ENCODE results near the gene SMDT1. TPM values are rescaled to one million over a fixed set of nuclear protein-coding genes. Genes with fewer than 3 reads are reported as not detected.
A peak's percentile ranks its signal among the peaks of the same experiment; 100 is the strongest.
"Not testable (repeated sequence)": the region's sequence is repeated elsewhere in the genome, so short reads cannot be mapped to it uniquely, and the experiment has no call there.

The SMDT1 gene
- total RNA-seq, 4 donors from 2014 or later = 18.9 to 32.7 (median 22.1) TPM

DNA sequence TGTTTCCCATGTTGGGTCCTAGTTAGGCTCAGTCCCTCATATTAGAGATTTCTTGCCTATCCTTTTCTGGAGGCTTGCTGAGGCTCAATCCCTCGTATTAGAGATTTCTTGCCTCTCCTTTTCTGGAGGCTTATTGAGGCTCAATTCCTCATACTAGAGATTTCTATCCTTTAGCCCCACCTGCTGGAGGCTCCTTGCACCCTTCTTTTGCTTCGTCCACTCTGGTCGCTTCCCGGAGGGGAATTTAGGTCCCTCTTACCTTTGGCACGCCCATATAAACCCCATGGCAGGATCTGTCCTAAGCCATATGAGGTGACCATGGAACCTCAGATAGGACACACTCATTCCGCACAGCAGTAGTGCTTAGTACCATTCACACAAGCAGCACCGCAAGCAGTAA is 35.2 kb downstream of the SMDT1 start:
- DNase-seq (ENCODE audit: extremely low spot score) = no peak
- Histone ChIP-seq H3K27ac (replicated peaks in 1 of 4) (no peak overlapping the region), H3K4me1 (no peaks in the 10 kb centered on the region), H3K36me3 (no peaks in the 10 kb centered on the region), H3K4me3 (no peak overlapping the region), H3K9me3 (peaks cover 0 to 12% (median 3%) of the 10 kb centered on the region in 4 donors), H3K27me3 (no peaks in the 10 kb centered on the region)
- TF ChIP-seq EP300 (IDR thresholded peaks at IDR 0.05) (no peak), POLR2AphosphoS5 (IDR thresholded peaks at IDR 0.05) (no peak), CTCF (IDR thresholded peaks at IDR 0.05) (peak; percentile 17 to 47 (median 44)), POLR2A (IDR thresholded peaks at IDR 0.05; ENCODE audit: low read depth) (no peak)
- WGBS = 88% methylated on average over 7 of the region's 7 CpGs
- intact Hi-C loops (cut with DNase I) = loop anchor here (1.0 to 10.0 kb wide), 2 partner anchors 22 to 150 kb away; partner anchors contain the start of gene SEPTIN3

- H3K9me3 ChIP-seq = peaks cover 0 to 12% (median 3%) of the 10 kb centered on the region in 4 donors
- H3K4me1 ChIP-seq; H3K36me3 ChIP-seq; DNase-seq (ENCODE audit: extremely low spot score); H3K27me3 ChIP-seq; H3K4me3 ChIP-seq; H3K27ac ChIP-seq (replicated peaks in 1 of 4): not testable (repeated sequence)
- 80% methylated on average over 6 of the region's 6 CpGs for whole genome bisulfite sequencing
- intact Hi-C loops (cut with DNase I) = loop anchor here (10.0 kb wide), 1 partner anchor 151 kb away; the partner anchor contains the start of gene SEPTIN3
Observed at GRCh38 chr22:42115420-42115830, 35.9 kb downstream of the SMDT1 start.

GRCh38 chr22:42116848-42117424 is 37.4 kb downstream of the SMDT1 start:
- intact Hi-C loops (cut with DNase I) = loop anchor here (10.0 kb wide), 1 partner anchor 152 kb away; the partner anchor contains the start of gene SEPTIN3
- 83% methylated on average over 4 of the region's 4 CpGs for WGBS

GRCh38 chr22:42120231-42121021 is 40.9 kb downstream of the SMDT1 start:
- H3K27me3 ChIP-seq; H3K4me3 ChIP-seq; H3K4me1 ChIP-seq; intact Hi-C loops (cut with DNase I); H3K36me3 ChIP-seq; H3K27ac ChIP-seq (replicated peaks in 1 of 4); H3K9me3 ChIP-seq; DNase-seq (ENCODE audit: extremely low spot score): not testable (repeated sequence)
- 72% methylated on average over 15 of the region's 15 CpGs for WGBS

More at GRCh38 chr22:42116848-42117424, 37.4 kb downstream of the SMDT1 start:
- no peaks in the 10 kb centered on the region for H3K4me1 ChIP-seq
- H3K36me3 ChIP-seq = no peaks in the 10 kb centered on the region
- peaks cover 0 to 12% (median 3%) of the 10 kb centered on the region in 4 donors for H3K9me3 ChIP-seq
- H3K27me3 ChIP-seq = no peaks in the 10 kb centered on the region
- no peak overlapping the region for H3K27ac ChIP-seq (replicated peaks in 1 of 4)
- DNase-seq (ENCODE audit: extremely low spot score) = no peak
- TF ChIP-seq POLR2AphosphoS5 (IDR thresholded peaks at IDR 0.05) = no peak
- no peak for TF ChIP-seq POLR2A (IDR thresholded peaks at IDR 0.05; ENCODE audit: low read depth)
- no peak for TF ChIP-seq CTCF (IDR thresholded peaks at IDR 0.05)
- TF ChIP-seq EP300 (IDR thresholded peaks at IDR 0.05) = no peak
- H3K4me3 ChIP-seq = no peak overlapping the region

DNA sequence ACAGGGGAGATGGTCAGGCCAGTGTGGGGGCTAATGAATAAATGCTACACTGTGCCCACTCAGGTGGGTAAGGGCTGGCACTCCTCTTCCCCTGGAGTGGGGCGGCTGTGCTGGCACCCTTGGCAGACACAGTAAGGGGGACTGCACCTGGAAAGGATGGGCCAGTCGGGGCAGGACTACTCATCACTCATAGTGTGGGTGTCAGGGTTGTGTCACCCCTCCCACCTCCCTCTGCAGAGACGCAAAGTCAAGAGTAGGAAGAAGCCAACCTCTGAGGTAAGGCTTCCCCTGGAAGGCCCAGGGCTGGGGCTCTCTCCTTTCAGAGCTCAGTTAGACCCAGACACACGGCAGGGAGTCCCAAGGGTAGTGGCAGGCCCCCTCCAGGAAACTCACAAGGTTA is 44.0 kb downstream of the SMDT1 start:
- H3K27me3 ChIP-seq; intact Hi-C loops (cut with DNase I); H3K9me3 ChIP-seq; H3K4me1 ChIP-seq; H3K27ac ChIP-seq (replicated peaks in 1 of 4); H3K4me3 ChIP-seq; H3K36me3 ChIP-seq; DNase-seq (ENCODE audit: extremely low spot score): not testable (repeated sequence)
- no CpG with 5 or more reads among the region's 4 CpGs for WGBS

- Histone ChIP-seq H3K36me3 (no peaks in the 10 kb centered on the region), H3K27ac (replicated peaks in 1 of 4) (no peak overlapping the region), H3K4me1 (no peaks in the 10 kb centered on the region), H3K9me3 (no peaks in the 10 kb centered on the region), H3K4me3 (no peak overlapping the region), H3K27me3 (no peaks in the 10 kb centered on the region)
- intact Hi-C loops (cut with DNase I) = no loop called here
- WGBS = 93% methylated on average over 5 of the region's 16 CpGs
- TF ChIP-seq EP300 (IDR thresholded peaks at IDR 0.05) (no peak), POLR2A (IDR thresholded peaks at IDR 0.05; ENCODE audit: low read depth) (no peak), POLR2AphosphoS5 (IDR thresholded peaks at IDR 0.05) (no peak), CTCF (IDR thresholded peaks at IDR 0.05) (no peak)
- no peak for DNase-seq (ENCODE audit: extremely low spot score)
Observed at GRCh38 chr22:42127606-42128005, 48.1 kb downstream of the SMDT1 start.

DNA sequence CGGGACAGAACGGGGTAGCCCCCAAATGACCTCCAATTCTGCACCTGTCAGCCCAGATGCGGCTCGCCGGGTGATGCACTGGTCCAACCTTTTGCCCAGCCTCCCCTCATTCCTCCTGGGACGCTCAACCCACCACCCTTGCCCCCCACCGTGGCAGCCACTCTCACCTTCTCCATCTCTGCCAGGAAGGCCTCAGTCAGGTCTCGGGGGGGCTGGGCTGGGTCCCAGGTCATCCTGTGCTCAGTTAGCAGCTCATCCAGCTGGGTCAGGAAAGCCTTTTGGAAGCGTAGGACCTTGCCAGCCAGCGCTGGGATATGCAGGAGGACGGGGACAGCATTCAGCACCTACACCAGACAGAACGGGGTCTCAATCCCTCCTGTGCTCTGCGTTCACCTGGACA is 48.5 kb downstream of the SMDT1 start:
- H3K27me3 ChIP-seq; H3K4me3 ChIP-seq; H3K9me3 ChIP-seq; DNase-seq (ENCODE audit: extremely low spot score); intact Hi-C loops (cut with DNase I); H3K36me3 ChIP-seq; H3K27ac ChIP-seq (replicated peaks in 1 of 4); H3K4me1 ChIP-seq: not testable (repeated sequence)
- WGBS = 97% methylated on average over 5 of the region's 13 CpGs

- DNase-seq (ENCODE audit: extremely low spot score); H3K27ac ChIP-seq (replicated peaks in 1 of 4); H3K27me3 ChIP-seq; intact Hi-C loops (cut with DNase I); H3K9me3 ChIP-seq; H3K4me3 ChIP-seq; H3K36me3 ChIP-seq; H3K4me1 ChIP-seq: not testable (repeated sequence)
- WGBS = 75% methylated on average over 55 of the region's 65 CpGs
Observed at GRCh38 chr22:42128776-42129694, 49.5 kb downstream of the SMDT1 start.
